ENCODE results near the gene SLC27A2. TPM values are rescaled to one million over a fixed set of nuclear protein-coding genes. Genes with fewer than 3 reads are reported as not detected.
A peak's percentile ranks its signal among the peaks of the same experiment; 100 is the strongest.
"Not testable (repeated sequence)": the region's sequence is repeated elsewhere in the genome, so short reads cannot be mapped to it uniquely, and the experiment has no call there.

The SLC27A2 gene
- total and polyA plus RNA-seq, 5 experiments from 2014 or later: 0.16 to 0.74 (median 0.21) TPM; not detected in 2

DNA sequence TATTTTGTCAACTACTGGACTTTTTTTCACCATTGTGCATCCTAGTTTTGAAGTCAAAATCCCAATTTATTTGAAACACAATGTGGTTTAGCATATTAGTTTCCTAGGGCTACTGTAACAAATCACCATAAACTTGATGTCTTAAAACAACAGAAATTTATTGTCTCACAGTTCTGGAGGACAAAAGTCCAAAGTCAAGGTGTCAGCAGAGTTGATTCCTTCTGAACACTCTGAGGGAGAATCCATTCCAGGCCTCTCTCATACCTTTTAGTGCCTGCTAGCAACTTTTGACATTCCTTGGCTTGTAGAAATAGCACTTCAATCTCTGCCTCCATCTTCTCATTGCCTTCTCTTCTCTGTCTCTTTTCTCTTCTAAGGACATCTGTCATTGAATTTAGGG lies 14.9 kb upstream of the SLC27A2 start:
- no peak for ATAC-seq
- H3K36me3 Mint-ChIP-seq: peaks cover 0 to 23% (median 4%) of the 10 kb centered on the region in 3 donors
- peaks cover 10 to 48% (median 37%) of the 10 kb centered on the region in 5 donors for H3K27me3 Mint-ChIP-seq

DNA sequence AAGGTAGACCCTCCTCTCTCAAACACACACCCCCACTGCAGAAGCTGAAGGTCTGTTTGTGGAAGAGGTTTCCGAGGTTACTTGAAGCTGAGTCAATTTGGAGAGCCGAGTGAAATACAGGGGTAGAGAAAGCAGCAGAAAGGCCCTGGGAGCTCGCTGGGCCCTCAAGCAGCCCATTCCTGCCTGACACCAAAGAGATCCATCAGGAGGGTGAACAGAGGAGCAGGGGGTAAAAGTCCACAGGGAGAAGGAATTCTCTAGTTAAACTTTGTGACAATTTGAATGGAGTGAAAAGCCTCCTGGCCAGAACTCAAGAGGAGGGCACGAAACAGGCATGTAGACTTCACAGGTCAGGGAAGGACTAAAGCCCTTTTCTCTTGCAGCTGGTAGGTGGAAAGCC lies 13.6 kb upstream of the SLC27A2 start:
- Mint-ChIP-seq H3K27me3 (peaks cover 10 to 36% (median 30%) of the 10 kb centered on the region in 5 donors), H3K36me3 (peaks cover 0 to 18% (median 4%) of the 10 kb centered on the region in 3 donors), H3K4me1 (peaks cover 0 to 3% (median 0%) of the 10 kb centered on the region in 4 donors), H3K9me3 (peaks cover 0 to 15% (median 6%) of the 10 kb centered on the region in 9 donors), H3K27ac (no peak overlapping the region), H3K4me3 (no peak overlapping the region)
- DNase-seq (no peak), ATAC-seq (no peak)
- POLR2A ChIA-PET: no interaction called here

More for the DNA sequence above, 14.9 kb upstream of the SLC27A2 start:
- POLR2A ChIA-PET: no interaction called here
- no peak for DNase-seq
- no peak overlapping the region for H3K27ac Mint-ChIP-seq
- peaks cover 0 to 13% (median 6%) of the 10 kb centered on the region in 9 donors for H3K9me3 Mint-ChIP-seq
- no peak overlapping the region for H3K4me3 Mint-ChIP-seq
- H3K4me1 Mint-ChIP-seq: peaks cover 0 to 3% (median 0%) of the 10 kb centered on the region in 4 donors

DNA sequence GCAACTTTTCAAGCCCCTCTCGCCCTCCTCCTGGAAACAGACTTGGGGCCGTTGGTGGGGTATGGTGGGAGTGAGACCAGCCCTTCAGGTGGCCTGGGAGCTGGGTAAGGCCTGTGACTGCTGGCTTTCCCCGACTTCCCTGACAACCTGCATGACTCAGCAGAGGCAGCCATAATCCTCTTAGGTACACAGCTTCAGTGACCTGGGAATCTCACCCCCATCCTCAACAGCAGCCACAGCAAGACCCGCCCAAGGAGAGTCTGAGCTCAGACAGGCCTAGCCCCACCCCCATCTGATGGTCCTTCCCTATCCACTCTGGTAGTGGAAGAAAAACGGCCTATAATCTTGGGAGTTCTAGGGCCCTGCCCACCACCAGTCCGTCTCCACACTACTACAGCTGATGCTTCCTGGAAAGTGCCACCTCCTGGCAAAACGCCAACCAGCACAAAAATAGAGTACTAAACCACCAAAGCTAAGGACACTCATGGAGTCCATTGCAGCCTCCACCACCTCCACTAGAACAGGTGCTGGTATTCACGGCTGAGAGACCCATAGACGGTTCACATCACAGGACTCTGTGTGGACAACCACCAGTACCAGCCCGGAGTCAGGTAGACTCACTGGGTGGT lies 13.1 kb upstream of the SLC27A2 start:
- no peak overlapping the region for H3K4me3 Mint-ChIP-seq

DNA sequence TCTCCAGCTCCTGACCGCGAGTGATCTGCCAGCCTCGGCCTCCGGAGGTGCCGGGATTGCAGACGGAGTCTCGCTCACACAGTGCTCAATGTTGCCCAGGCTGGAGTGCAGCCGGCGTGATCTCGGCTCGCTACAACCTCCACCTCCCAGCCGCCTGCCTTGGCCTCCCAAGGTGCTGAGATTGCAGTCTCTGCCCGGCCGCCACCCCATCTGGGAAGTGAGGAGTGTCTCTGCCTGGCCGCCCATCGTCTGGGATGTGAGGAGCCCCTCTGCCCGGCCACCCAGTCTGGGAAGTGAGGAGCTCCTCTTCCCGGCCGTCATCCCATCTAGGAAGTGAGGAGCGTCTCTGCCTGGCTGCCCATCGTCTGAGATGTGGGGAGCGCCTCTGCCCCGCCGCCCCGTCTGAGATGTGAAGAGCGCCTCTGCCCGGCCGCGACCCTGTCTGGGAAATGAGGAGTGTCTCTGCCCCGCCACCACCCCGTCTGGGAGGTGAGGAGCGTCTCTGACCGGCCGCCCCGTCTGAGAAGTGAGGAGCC lies 9.6 kb upstream of the SLC27A2 start:
- H3K36me3 Mint-ChIP-seq: peaks cover 0 to 16% (median 4%) of the 10 kb centered on the region in 3 donors
- H3K27me3 Mint-ChIP-seq: peaks cover 5 to 34% (median 13%) of the 10 kb centered on the region in 5 donors

More for the DNA sequence above, 13.1 kb upstream of the SLC27A2 start:
- no peak for ATAC-seq
- H3K36me3 Mint-ChIP-seq: peaks cover 0 to 18% (median 4%) of the 10 kb centered on the region in 3 donors
- H3K27me3 Mint-ChIP-seq: peaks cover 10 to 34% (median 29%) of the 10 kb centered on the region in 5 donors
- no peaks in the 10 kb centered on the region for H3K4me1 Mint-ChIP-seq
- no peak overlapping the region for H3K27ac Mint-ChIP-seq
- no peak for DNase-seq
- POLR2A ChIA-PET: no interaction called here
- peaks cover 0 to 15% (median 6%) of the 10 kb centered on the region in 9 donors for H3K9me3 Mint-ChIP-seq

DNA sequence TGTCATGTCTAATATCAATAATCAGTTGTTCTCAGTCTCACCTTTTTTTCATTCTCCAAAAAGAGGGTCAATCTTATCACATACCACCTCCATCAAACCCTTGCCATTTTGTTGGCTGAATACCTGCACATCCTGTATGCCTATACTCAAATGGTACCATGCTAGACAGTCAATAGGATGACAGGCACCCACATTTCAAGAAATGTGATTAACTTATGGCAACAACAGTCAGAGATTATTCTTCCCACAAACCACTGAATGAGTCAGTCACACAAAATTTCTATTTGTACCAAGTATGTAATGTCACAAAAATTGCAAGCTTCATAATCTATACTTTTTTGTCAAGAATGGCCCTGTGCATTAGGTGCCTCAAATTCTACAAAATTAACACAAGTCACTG lies 5.1 kb upstream of the SLC27A2 start:
- POLR2A ChIA-PET: no interaction called here
- Mint-ChIP-seq H3K36me3 (peaks cover 0 to under 1% (median 0%) of the 10 kb centered on the region in 3 donors), H3K27me3 (peaks cover 6 to 39% (median 24%) of the 10 kb centered on the region in 5 donors), H3K4me3 (no peak overlapping the region), H3K4me1 (peaks cover 0 to 3% (median under 1%) of the 10 kb centered on the region in 4 donors), H3K9me3 (peaks cover 0 to 8% (median 1%) of the 10 kb centered on the region in 9 donors), H3K27ac (no peak overlapping the region)
- ATAC-seq (no peak), DNase-seq (no peak)

More for the DNA sequence above, 9.6 kb upstream of the SLC27A2 start:
- ATAC-seq, H3K4me1 Mint-ChIP-seq, DNase-seq, H3K27ac Mint-ChIP-seq, POLR2A ChIA-PET, H3K4me3 Mint-ChIP-seq: not testable (repeated sequence)
- peaks cover 0 to 16% (median 6%) of the 10 kb centered on the region in 9 donors for H3K9me3 Mint-ChIP-seq

DNA sequence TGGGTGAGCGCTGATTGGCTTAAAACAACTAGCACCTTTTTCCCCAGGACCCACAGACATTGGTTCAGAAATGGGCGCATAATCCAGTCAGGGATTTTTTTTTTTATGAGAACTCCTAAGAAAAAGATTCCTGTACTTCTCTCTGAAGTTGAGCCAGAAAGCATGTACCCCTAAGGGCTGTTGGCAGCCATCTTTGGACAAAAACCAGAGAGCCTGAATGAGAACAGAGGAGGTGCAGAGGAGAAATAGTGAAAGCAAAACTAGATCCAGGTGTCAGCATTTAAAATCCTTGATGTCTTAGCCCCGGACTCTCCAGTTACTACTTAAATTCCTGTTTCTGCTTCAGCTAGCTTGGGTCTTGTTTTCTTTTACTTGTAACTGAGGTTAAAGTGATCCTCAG lies 1.9 kb upstream of the SLC27A2 start:
- Mint-ChIP-seq H3K4me1 (peaks cover 9 to 15% (median 13%) of the 10 kb centered on the region in 4 donors), H3K27me3 (peaks cover 14 to 55% (median 24%) of the 10 kb centered on the region in 5 donors), H3K36me3 (peaks cover 0 to 2% (median 0%) of the 10 kb centered on the region in 3 donors), H3K9me3 (no peaks in the 10 kb centered on the region), H3K27ac (no peak overlapping the region), H3K4me3 (no peak overlapping the region)
- ATAC-seq: no peak
- DNase-seq: no peak
- POLR2A ChIA-PET: no interaction called here

DNA sequence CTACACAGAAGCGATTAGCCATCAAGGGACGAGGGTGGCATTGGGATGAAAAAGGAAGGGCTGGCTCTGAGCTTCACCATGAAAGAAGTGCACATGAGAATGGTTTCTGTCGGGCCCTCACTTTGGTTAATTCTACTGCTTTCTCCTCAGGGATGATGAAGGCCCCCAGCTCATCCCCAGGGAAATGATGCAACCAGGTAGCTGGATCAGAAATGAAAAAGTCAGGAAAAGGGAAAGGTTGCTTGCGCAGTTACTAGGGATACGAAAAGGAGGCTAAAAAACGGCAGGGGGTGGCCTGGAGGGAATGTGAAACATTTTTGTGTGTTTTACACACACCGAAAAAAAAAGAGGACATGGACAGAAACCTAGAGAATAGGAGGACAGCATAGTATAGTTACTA lies 1.4 kb upstream of the SLC27A2 start:
- DNase-seq (no peak), ATAC-seq (no peak)
- Mint-ChIP-seq H3K9me3 (no peaks in the 10 kb centered on the region), H3K27ac (no peak overlapping the region), H3K4me1 (peaks cover 9 to 15% (median 13%) of the 10 kb centered on the region in 4 donors), H3K4me3 (peak overlapping the region in 1 of 10 donors; percentile 70), H3K27me3 (peaks cover 12 to 55% (median 24%) of the 10 kb centered on the region in 5 donors), H3K36me3 (peaks cover 0 to 2% (median 0%) of the 10 kb centered on the region in 3 donors)
- POLR2A ChIA-PET: no interaction called here

DNA sequence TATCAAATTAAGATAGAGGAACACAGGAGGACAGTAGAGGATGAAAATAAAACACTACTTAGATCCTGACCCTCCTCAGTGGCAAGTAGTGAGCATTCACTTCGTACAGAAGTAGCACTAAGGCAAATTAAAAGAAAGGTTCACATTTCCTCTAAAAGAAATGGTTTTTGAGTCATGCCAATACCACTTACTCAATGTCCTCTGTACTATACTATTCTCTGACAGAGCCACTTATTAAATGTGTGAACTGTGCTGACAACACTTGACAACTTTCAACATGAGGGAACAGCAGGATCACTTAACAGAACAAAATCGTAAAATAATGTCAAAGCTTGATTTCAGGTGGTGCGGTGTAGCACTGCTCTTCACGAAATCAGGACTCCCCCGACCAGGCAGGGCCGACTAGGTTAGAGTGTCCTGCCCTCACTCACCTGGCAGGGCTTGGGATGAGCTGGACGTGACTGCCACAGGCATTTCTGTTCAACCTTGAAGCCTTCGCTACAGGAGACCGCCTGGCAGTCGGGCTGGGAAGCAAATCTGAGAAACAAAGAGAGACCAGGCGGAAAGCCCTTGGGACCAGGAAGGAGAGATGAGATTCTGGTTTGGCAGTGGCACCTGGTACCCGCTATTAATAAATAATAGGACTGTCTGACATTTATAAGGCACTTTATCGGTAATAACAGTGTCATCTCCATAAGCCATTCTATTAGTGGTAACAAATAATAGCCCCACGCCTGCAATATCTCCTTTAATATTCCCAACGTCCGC lies 611 bp upstream of the SLC27A2 start:
- Mint-ChIP-seq H3K4me3 (peak overlapping the region; percentile 55 to 93 (median 74)), H3K27me3 (peaks cover 12 to 56% (median 28%) of the 10 kb centered on the region in 5 donors), H3K36me3 (peaks cover 0 to 2% (median 0%) of the 10 kb centered on the region in 3 donors), H3K4me1 (peaks cover 9 to 15% (median 13%) of the 10 kb centered on the region in 4 donors), H3K9me3 (no peaks in the 10 kb centered on the region), H3K27ac (peak overlapping the region in 1 of 10 donors; percentile 35)
- DNase-seq (no peak), ATAC-seq (no peak)
- POLR2A ChIA-PET: interaction anchor here (0.5 to 1.0 kb wide), 2 partner anchors 108 to 175 kb away, joined by 3 to 4 read pairs; no protein-coding TSS in a partner anchor

DNA sequence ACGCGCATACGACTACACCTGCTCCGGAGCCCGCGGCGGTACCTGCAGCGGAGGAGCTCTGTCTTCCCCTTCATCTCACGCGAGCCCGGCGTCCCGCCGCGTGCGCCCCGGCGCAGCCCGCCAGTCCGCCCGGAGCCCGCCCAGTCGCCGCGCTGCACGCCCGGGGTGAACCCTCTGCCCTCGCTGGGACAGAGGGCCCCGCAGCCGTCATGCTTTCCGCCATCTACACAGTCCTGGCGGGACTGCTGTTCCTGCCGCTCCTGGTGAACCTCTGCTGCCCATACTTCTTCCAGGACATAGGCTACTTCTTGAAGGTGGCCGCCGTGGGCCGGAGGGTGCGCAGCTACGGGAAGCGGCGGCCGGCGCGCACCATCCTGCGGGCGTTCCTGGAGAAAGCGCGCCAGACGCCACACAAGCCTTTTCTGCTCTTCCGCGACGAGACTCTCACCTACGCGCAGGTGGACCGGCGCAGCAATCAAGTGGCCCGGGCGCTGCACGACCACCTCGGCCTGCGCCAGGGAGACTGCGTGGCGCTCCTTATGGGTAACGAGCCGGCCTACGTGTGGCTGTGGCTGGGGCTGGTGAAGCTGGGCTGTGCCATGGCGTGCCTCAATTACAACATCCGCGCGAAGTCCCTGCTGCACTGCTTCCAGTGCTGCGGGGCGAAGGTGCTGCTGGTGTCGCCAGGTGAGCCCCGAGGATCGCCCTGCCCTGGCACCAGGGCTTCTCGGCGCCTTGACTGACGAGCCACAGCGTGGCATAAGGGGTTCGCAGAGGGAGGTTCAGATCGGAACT lies 420 bp downstream of the SLC27A2 start:
- Mint-ChIP-seq H3K9me3 (no peaks in the 10 kb centered on the region), H3K4me1 (peaks cover 9 to 15% (median 13%) of the 10 kb centered on the region in 4 donors), H3K27ac (no peak overlapping the region), H3K36me3 (peaks cover 0 to 2% (median 0%) of the 10 kb centered on the region in 3 donors), H3K27me3 (peaks cover 12 to 66% (median 33%) of the 10 kb centered on the region in 5 donors), H3K4me3 (peak overlapping the region; percentile 84 to 97 (median 88))
- POLR2A ChIA-PET: interaction anchor here (0.5 to 1.0 kb wide), 2 partner anchors 107 to 174 kb away, joined by 3 to 4 read pairs; no protein-coding TSS in a partner anchor
- ATAC-seq: peak; percentile 72 to 82
- DNase-seq: peak in 7 of 10 donors; percentile 4 to 36 (median 26)

DNA sequence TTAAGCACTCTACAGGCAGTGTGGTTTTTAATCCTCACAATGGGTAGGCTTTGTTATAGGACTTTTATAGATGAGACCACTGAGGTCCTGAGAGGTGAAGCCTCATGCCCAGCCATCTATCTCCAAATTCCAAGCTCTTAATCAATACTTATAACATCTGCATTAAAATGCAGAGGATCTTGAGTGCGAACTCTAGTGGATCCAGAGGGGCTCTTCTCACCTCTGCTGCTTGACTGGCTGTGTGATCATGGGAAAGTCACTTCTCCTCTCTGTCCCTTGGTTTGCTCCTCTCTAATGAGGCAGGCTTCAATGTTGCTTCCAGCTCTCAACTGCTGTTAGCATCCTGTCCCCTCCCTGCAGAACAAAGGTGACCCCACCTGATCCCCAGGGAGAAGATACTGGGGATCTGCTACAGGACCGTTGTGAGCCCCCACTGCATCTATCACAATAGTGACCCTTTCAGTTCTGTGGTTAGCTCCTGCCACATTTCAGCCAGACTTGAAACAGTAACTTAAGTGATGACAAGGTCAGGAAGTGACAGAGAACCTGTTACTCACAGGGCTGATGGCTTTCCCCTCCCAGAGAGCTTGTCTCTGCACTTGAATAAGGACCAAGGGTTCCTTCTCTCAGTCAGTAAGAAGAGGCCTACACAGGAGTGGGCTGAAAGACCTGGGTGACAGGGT lies 1.3 kb downstream of the SLC27A2 start:
- Mint-ChIP-seq H3K27me3 (peaks cover 12 to 61% (median 35%) of the 10 kb centered on the region in 5 donors), H3K9me3 (no peaks in the 10 kb centered on the region), H3K36me3 (peaks cover 0 to 2% (median 0%) of the 10 kb centered on the region in 3 donors), H3K4me3 (peak overlapping the region; percentile 84 to 97 (median 88)), H3K4me1 (peaks cover 9 to 15% (median 13%) of the 10 kb centered on the region in 4 donors), H3K27ac (no peak overlapping the region)
- ATAC-seq: no peak
- POLR2A ChIA-PET: interaction anchor here (0.7 kb wide), 1 partner anchor 26 kb away, joined by 3 read pairs; no protein-coding TSS in a partner anchor
- DNase-seq: no peak

DNA sequence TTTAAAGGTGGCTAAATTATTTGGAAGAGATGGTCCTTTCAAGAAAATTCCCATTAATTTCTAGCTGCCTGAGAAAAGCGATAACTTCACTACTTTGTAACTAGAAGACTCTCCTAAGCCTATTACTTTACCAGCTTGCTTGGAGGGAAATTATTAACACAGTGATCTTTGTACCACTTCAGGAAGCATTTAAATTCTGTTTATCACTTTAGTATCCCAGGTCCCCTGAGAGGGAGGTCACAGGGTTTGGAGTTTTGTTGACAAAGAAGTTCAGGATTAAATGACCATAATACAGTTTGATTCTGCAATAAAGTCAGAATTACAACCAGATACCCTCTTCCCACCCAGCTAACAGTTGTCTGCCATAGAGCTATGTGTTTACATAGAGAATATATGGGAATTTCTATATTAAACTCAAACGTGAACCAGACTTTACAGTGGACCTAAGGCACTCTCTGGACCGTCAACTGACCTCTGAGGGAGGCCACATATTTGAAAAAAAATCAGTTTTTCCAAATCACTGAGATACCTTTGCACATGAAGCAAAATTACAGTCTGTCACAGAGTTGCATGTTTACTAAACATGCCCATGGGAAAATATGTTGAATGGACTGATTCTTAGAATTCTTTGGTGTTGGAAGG lies 3.0 kb downstream of the SLC27A2 start:
- DNase-seq: no peak
- POLR2A ChIA-PET: no interaction called here
- ATAC-seq: no peak
- peaks cover 12 to 48% (median 35%) of the 10 kb centered on the region in 5 donors for H3K27me3 Mint-ChIP-seq
- H3K4me1 Mint-ChIP-seq: peaks cover 9 to 21% (median 13%) of the 10 kb centered on the region in 4 donors
- H3K4me3 Mint-ChIP-seq: no peak overlapping the region
- H3K9me3 Mint-ChIP-seq: no peaks in the 10 kb centered on the region
- peaks cover 0 to 2% (median 0%) of the 10 kb centered on the region in 3 donors for H3K36me3 Mint-ChIP-seq
- H3K27ac Mint-ChIP-seq: no peak overlapping the region

Measured in naive thymus-derived CD8-positive, alpha-beta T cell (primary cell).